IMR-90 (cell line): ENCODE results near the gene ZNF778. TPM values are rescaled to one million over a fixed set of nuclear protein-coding genes. Genes with fewer than 3 reads are reported as not detected.

Source experiments
- ATAC-seq: fragments of 200-7000 bp; cut with Tn5 transposase; 2 replicates; pipeline ENCODE4 v1.9.1; 2020; ENCODE audit warnings: low read depth, mild to moderate bottlenecking, moderate library complexity
- BruUV-seq: library from RNA; stranded (reverse); fragments of 400-500 nt; replicated peaks from 2 replicates; lab custom pipeline; 2021; lab: Mats Ljungman, UMichigan
- CTCF ChIA-PET: fragments of 300-600 bp; formaldehyde crosslinking; extraction: SDS; loops from one replicate; lab custom pipeline; 2021; ENCODE audit warnings: antibody characterized with exemption; lab: Yijun Ruan, JAX
- POLR2A ChIA-PET: fragments of 300-600 bp; sonication (Branson Sonifier 250); formaldehyde crosslinking; loops from one replicate; lab custom pipeline; 2022; ENCODE audit warnings: antibody characterized with exemption; ENCODE audit not compliant: unreplicated experiment; lab: Charles Lee
- DNase-seq: peaks from one replicate; pipeline ENCODE4 v3.0.0; 2013
- H2AFZ ChIP-seq: replicated peaks from 2 replicates; pipeline ENCODE3; 2013; ENCODE audit warnings: low read length, mild to moderate bottlenecking; ENCODE audit not compliant: poor library complexity
- H2AK5ac ChIP-seq: 2 replicates; pipeline ENCODE4 v1.6.1; 2013; ENCODE audit warnings: low read depth, low read length, inconsistent platforms
- H2AK9ac ChIP-seq: replicated peaks from 2 replicates; pipeline ENCODE3; 2013; ENCODE audit warnings: mild to moderate bottlenecking, low read depth, low read length, moderate library complexity; ENCODE audit not compliant: poor library complexity
- H2BK120ac ChIP-seq: 2 replicates; pipeline ENCODE4 v1.6.1; 2013; ENCODE audit warnings: low read depth, low read length, inconsistent platforms
- H2BK15ac ChIP-seq: 3 replicates; pipeline ENCODE4 v1.6.1; 2013; ENCODE audit warnings: low read depth, low read length, inconsistent platforms
- H2BK20ac ChIP-seq: 2 replicates; pipeline ENCODE4 v1.6.1; 2013; ENCODE audit warnings: low read depth, mild to moderate bottlenecking, inconsistent platforms, low read length, moderate library complexity
- H2BK5ac ChIP-seq: 2 replicates; pipeline ENCODE4 v1.6.1; 2013; ENCODE audit warnings: mild to moderate bottlenecking, low read depth, low read length, inconsistent platforms; ENCODE audit not compliant: poor library complexity, severe bottlenecking
- H3K14ac ChIP-seq: replicated peaks from 2 replicates; pipeline ENCODE4 v1.6.1; 2013; ENCODE audit warnings: low read depth, low read length, inconsistent platforms
- H3K18ac ChIP-seq: 2 replicates; pipeline ENCODE4 v1.6.1; 2013; ENCODE audit warnings: low read depth, low read length, control low read depth
- H3K23ac ChIP-seq: 2 replicates; pipeline ENCODE4 v1.6.1; 2013; ENCODE audit warnings: low read depth, low read length, inconsistent platforms
- H3K27ac ChIP-seq: 2 replicates; pipeline ENCODE4 v1.5.1; 2013; ENCODE audit warnings: mild to moderate bottlenecking, control low read depth, low read length; ENCODE audit not compliant: insufficient read depth
- H3K27me3 ChIP-seq: 2 replicates; pipeline ENCODE4 v1.6.1; 2013; ENCODE audit warnings: low read length; ENCODE audit not compliant: control insufficient read depth, insufficient read depth
- H3K36me3 ChIP-seq: 2 replicates; pipeline ENCODE4 v1.6.1; 2013; ENCODE audit warnings: low read length, mixed read lengths; ENCODE audit not compliant: control insufficient read depth, insufficient read depth
- H3K4ac ChIP-seq: 2 replicates; pipeline ENCODE4 v1.6.1; 2013; ENCODE audit warnings: low read depth, low read length, inconsistent platforms
- H3K4me1 ChIP-seq: 2 replicates; pipeline ENCODE4 v1.6.1; 2013; ENCODE audit warnings: low read length, mixed read lengths; ENCODE audit not compliant: control insufficient read depth, insufficient read depth
- H3K4me2 ChIP-seq: 2 replicates; pipeline ENCODE4 v1.6.1; 2013; ENCODE audit warnings: low read depth, mild to moderate bottlenecking, control low read depth, low read length, moderate library complexity
- H3K4me3 ChIP-seq: 2 replicates; pipeline ENCODE4 v1.5.1; 2013; ENCODE audit warnings: low read depth, mild to moderate bottlenecking, control low read depth, low read length, moderate library complexity; ENCODE audit not compliant: insufficient read depth
- H3K56ac ChIP-seq: 2 replicates; pipeline ENCODE4 v1.6.1; 2013; ENCODE audit warnings: low read length, inconsistent platforms; ENCODE audit not compliant: insufficient read depth; ENCODE audit errors: extremely low read depth
- H3K79me1 ChIP-seq, 2 experiments: 2 replicates each; pipeline ENCODE4 v1.6.1; 2013; ENCODE audit warnings: low read length in 2 of 2, inconsistent platforms in 1 of 2, low read depth in 1 of 2
- H3K9ac ChIP-seq: 2 replicates; pipeline ENCODE4 v1.6.1; 2013; ENCODE audit warnings: low read depth, low read length, control low read depth
- H3K9me1 ChIP-seq: 2 replicates; pipeline ENCODE4 v1.6.1; 2013; ENCODE audit warnings: low read length, inconsistent platforms; ENCODE audit not compliant: insufficient read depth
- H3K9me3 ChIP-seq: 2 replicates; pipeline ENCODE4 v1.6.1; 2013; ENCODE audit warnings: low read length; ENCODE audit not compliant: control insufficient read depth, insufficient read depth
- H4K20me1 ChIP-seq: 2 replicates; pipeline ENCODE4 v1.6.1; 2013; ENCODE audit warnings: low read length, inconsistent platforms; ENCODE audit not compliant: insufficient read depth
- H4K5ac ChIP-seq: 2 replicates; pipeline ENCODE4 v1.6.1; 2013; ENCODE audit warnings: mild to moderate bottlenecking, low read depth, low read length, control low read depth
- H4K8ac ChIP-seq, 2 experiments: 2 replicates each; pipeline ENCODE4 v1.6.1; 2013; ENCODE audit warnings: low read depth in 2 of 2, low read length in 2 of 2, control low read depth in 1 of 2, inconsistent platforms in 1 of 2
- H4K91ac ChIP-seq: 2 replicates; pipeline ENCODE4 v1.6.1; 2013; ENCODE audit warnings: low read depth, low read length, inconsistent platforms; ENCODE audit not compliant: insufficient read depth
- BHLHE40 ChIP-seq: fragments of 150-350 bp; IDR thresholded peaks from 2 replicates; pipeline ENCODE4 v1.6.1; 2016; ENCODE audit warnings: mild to moderate bottlenecking, low read depth, low read length
- CHD1 ChIP-seq: IDR thresholded peaks from 2 replicates; pipeline ENCODE4 v1.6.1; 2012; ENCODE audit warnings: low read depth, low read length, improper control_type of control experiment
- CTCF ChIP-seq: conservative IDR thresholded peaks from 2 replicates; pipeline ENCODE4 v1.5.1; 2012; ENCODE audit warnings: mild to moderate bottlenecking, low read depth, low read length, improper control_type of control experiment
- MAFK ChIP-seq: IDR thresholded peaks from 2 replicates; pipeline ENCODE4 v1.6.1; 2012; ENCODE audit warnings: low read depth, low read length, improper control_type of control experiment
- MAZ ChIP-seq: IDR thresholded peaks from 2 replicates; pipeline ENCODE4 v1.6.1; 2012; ENCODE audit warnings: low read depth, mild to moderate bottlenecking, low read length, improper control_type of control experiment, moderate library complexity, borderline replicate concordance
- MXI1 ChIP-seq: IDR thresholded peaks from 2 replicates; pipeline ENCODE4 v1.6.1; 2012; ENCODE audit warnings: low read depth, mild to moderate bottlenecking, low read length, moderate library complexity, borderline replicate concordance
- POLR2A ChIP-seq: IDR thresholded peaks from 2 replicates; pipeline ENCODE4 v1.6.1; 2012; ENCODE audit warnings: mild to moderate bottlenecking, low read depth, low read length
- RFX5 ChIP-seq: IDR thresholded peaks from 2 replicates; pipeline ENCODE4 v1.8.0; 2012; ENCODE audit warnings: low read depth, mild to moderate bottlenecking, low read length, moderate library complexity
- SMC3 ChIP-seq: fragments of 150-350 bp; IDR thresholded peaks from 2 replicates; pipeline ENCODE4 v1.6.1; 2016; ENCODE audit warnings: low read depth, mild to moderate bottlenecking, antibody characterized with exemption, low read length, moderate library complexity
- WGBS, 2 experiments: methylation state at CpG; one replicate each; pipeline versions ENCODE4 v1.1.5 to v1.1.7; 2013; ENCODE audit warnings: missing lambda C conversion rate in 2 of 2; ENCODE audit not compliant: insufficient read length in 1 of 2; ENCODE audit errors: extremely low coverage in 2 of 2; 5-methylcytosine and 5-hydroxymethylcytosine counted together
- dilution Hi-C: fragments of 300-500 bp; cut with HindIII; formaldehyde crosslinking; loops from one replicate; pipeline ENCODE4 v1.14.3; 2018; ENCODE audit warnings: low sequenced_read_pairs; ENCODE audit not compliant: unreplicated experiment
- in situ Hi-C: fragments of 300-500 bp; cut with MboI; formaldehyde crosslinking; loops from 3 replicates; pipeline ENCODE4 v1.14.3; 2019; ENCODE audit warnings: low sequenced_read_pairs, inconsistent platforms, mixed read lengths
- intact Hi-C: fragments of 100-400 bp; cut with micrococcal nuclease; formaldehyde crosslinking; loops from 2 replicates; pipeline ENCODE4 v1.10.0; 2022
- polyA plus RNA-seq, 3 experiments: library from polyadenylated mRNA; depleted of rRNA; stranded (reverse); fragments of >200 nt; gene quantifications; 2 replicates each; pipeline ENCODE4 v1.2.3, GENCODE V29; 2012; ENCODE audit warnings: low replicate concordance in 1 of 3
- total RNA-seq: library from RNA; depleted of rRNA; stranded (reverse); fragments of >200 nt; gene quantifications from 2 replicates; pipeline ENCODE4 v1.2.3, GENCODE V29; 2012
- TF ChIP-seq, protein P1 (sequence below): fragments of 150-350 bp; IDR thresholded peaks from 2 replicates; pipeline ENCODE4 v1.6.1; 2017; ENCODE audit warnings: mild to moderate bottlenecking, antibody characterized with exemption, low read length, low read depth

Gene ZNF778
- total and polyA plus RNA-seq, 2 of the 4 experiments (the other 2 are of a cell fraction), result 5.6 to 9.9 TPM

- H2AK9ac ChIP-seq, result peak overlapping the region; percentile 55
- DNase-seq (peak; percentile 13), ATAC-seq (peak; percentile 10)
- H2AK5ac ChIP-seq, result no peak overlapping the region
- no peak overlapping the region for H3K14ac ChIP-seq
- no peak overlapping the region; the same call in 1 of the 2 replicates for H3K56ac ChIP-seq
- H2AFZ ChIP-seq, result peak overlapping the region; percentile 72
- POLR2A ChIA-PET, result no interaction called here
- intact Hi-C loops (no loop called here), in situ Hi-C loops (no loop called here), dilution Hi-C loops (no loop called here)
- H4K20me1 ChIP-seq, result peaks cover 5% of the 10 kb centered on the region; the same call in 1 of the 2 replicates
- no peak overlapping the region for H3K9ac ChIP-seq
- 87% methylated on average over 17 of the region's 30 CpGs; no CpG with 5 or more reads in 1 of the 2 experiments for WGBS, 2 experiments
- H4K91ac ChIP-seq, result no peak overlapping the region
- H3K9me3 ChIP-seq, result no peaks in the 10 kb centered on the region
- H3K27me3 ChIP-seq, result no peaks in the 10 kb centered on the region
- H3K4me2 ChIP-seq, result no peak overlapping the region
- H3K9me1 ChIP-seq, result 0 out of 2 replicates have a peak, but pooled peaks cover 4% of the 10 kb centered on the region
- no peak overlapping the region for H2BK15ac ChIP-seq
- H2BK120ac ChIP-seq, result no peak overlapping the region
- no peak overlapping the region for H3K23ac ChIP-seq
- H2BK5ac ChIP-seq, result no peak overlapping the region
- H3K36me3 ChIP-seq, result peaks cover 26% of the 10 kb centered on the region; the same call in 1 of the 2 replicates
- H3K4ac ChIP-seq, result no peak overlapping the region
- no peak overlapping the region for H3K27ac ChIP-seq
- peaks cover 4 to 11% of the 10 kb centered on the region in 2 experiments; a peak in 3 of 4 replicates for H3K79me1 ChIP-seq
- no peak overlapping the region for H3K18ac ChIP-seq
- no TSS peak for BruUV-seq
- H4K8ac ChIP-seq, result 0 out of 4 replicates have a peak overlapping the region, but pooled peaks of 1 of the 2 experiments have one; percentile 5
- no peaks in the 10 kb centered on the region for H3K4me1 ChIP-seq
- no peak overlapping the region for H2BK20ac ChIP-seq
- TF ChIP-seq MAZ (no peak), CTCF (no peak), MXI1 (no peak), SMC3 (no peak), MAFK (no peak), POLR2A (no peak), RFX5 (no peak), BHLHE40 (no peak), CHD1 (no peak)
- TF ChIP-seq, protein P1, sequence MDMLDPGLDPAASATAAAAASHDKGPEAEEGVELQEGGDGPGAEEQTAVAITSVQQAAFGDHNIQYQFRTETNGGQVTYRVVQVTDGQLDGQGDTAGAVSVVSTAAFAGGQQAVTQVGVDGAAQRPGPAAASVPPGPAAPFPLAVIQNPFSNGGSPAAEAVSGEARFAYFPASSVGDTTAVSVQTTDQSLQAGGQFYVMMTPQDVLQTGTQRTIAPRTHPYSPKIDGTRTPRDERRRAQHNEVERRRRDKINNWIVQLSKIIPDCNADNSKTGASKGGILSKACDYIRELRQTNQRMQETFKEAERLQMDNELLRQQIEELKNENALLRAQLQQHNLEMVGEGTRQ, result no peak
- H4K5ac ChIP-seq, result no peak overlapping the region
- CTCF ChIA-PET, result no interaction called here
- H3K4me3 ChIP-seq, result no peak overlapping the region
Observed at GRCh38 chr16:89261691-89262563, 44.4 kb downstream of the ZNF778 start.
